Measurements from ENCODE around the gene PIPOX.

- TF ChIP-seq CTCF (IDR thresholded peaks at IDR 0.05; ENCODE audit: low read length) (no peak), EZH2 (IDR thresholded peaks at IDR 0.05; ENCODE audit: borderline replicate concordance, low read length) (no peak)
These were observed 60.4 kb downstream of the PIPOX start for GRCh38 chr17:29103341-29103740.
